Measurements from ENCODE around the gene CD7. TPM values are rescaled to one million over a fixed set of nuclear protein-coding genes. Genes with fewer than 3 reads are reported as not detected.

Gene CD7
- total RNA-seq, 1 donor from 2014 or later: 1.4 TPM

DNA sequence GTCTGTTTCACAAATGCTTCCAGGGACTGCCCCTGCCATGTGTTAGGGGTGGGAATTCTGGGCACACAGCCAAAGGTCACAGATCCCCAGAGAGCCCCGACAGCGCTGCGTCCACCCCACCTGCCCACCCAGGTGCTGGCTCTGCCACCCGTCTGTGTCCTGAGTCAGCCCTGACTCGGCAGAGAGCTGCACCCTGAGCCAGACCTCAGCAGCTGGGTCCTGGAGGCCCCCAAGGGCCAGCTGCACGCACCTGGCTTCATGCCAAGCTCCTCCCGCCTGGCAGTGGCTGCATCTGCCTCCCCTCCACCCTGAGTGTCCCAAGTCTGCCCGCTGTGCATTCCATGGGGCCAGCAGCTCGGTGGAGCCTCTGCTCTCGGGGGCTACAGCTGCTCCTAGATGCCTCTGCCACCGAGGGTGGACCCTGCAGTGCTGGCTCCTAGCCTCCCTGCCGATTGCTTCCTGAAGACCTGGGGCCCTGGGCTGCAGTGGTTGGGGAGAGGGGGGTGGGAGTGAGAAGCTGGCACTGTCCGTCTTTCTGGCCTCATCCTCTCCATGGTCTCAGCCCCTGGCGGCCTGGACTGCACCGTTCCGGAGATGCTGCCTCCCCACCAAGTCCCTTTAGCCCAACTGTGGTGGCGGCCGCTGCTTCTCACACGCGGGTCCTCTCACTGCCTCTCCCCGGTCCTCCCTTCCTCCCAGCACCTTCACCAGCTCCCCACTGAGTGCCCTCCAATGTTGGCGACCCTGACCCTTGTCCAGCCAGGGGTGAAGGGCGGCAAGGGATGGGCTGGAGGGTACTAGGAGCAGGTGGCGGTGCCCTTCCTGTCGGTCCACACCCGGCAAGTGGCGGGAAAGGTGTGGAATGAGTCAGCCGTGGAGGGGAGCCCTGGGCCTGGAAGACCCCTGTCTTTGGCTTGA, 13.2 kb upstream of the CD7 start:
- DNase-seq (ENCODE audit: extremely low spot score, unreplicated experiment): no peak
- Mint-ChIP-seq H3K27ac (no peak overlapping the region), H3K36me3 (no peaks in the 10 kb centered on the region), H3K4me1 (ENCODE audit: unreplicated experiment) (peaks cover 17% of the 10 kb centered on the region), H3K27me3 (peaks cover 11% of the 10 kb centered on the region), H3K9me3 (no peaks in the 10 kb centered on the region), H3K4me3 (peak overlapping the region; percentile 36)
- TF ChIP-seq, protein P1, sequence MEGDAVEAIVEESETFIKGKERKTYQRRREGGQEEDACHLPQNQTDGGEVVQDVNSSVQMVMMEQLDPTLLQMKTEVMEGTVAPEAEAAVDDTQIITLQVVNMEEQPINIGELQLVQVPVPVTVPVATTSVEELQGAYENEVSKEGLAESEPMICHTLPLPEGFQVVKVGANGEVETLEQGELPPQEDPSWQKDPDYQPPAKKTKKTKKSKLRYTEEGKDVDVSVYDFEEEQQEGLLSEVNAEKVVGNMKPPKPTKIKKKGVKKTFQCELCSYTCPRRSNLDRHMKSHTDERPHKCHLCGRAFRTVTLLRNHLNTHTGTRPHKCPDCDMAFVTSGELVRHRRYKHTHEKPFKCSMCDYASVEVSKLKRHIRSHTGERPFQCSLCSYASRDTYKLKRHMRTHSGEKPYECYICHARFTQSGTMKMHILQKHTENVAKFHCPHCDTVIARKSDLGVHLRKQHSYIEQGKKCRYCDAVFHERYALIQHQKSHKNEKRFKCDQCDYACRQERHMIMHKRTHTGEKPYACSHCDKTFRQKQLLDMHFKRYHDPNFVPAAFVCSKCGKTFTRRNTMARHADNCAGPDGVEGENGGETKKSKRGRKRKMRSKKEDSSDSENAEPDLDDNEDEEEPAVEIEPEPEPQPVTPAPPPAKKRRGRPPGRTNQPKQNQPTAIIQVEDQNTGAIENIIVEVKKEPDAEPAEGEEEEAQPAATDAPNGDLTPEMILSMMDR (conservative IDR thresholded peaks at IDR 0.05): no peak

DNA sequence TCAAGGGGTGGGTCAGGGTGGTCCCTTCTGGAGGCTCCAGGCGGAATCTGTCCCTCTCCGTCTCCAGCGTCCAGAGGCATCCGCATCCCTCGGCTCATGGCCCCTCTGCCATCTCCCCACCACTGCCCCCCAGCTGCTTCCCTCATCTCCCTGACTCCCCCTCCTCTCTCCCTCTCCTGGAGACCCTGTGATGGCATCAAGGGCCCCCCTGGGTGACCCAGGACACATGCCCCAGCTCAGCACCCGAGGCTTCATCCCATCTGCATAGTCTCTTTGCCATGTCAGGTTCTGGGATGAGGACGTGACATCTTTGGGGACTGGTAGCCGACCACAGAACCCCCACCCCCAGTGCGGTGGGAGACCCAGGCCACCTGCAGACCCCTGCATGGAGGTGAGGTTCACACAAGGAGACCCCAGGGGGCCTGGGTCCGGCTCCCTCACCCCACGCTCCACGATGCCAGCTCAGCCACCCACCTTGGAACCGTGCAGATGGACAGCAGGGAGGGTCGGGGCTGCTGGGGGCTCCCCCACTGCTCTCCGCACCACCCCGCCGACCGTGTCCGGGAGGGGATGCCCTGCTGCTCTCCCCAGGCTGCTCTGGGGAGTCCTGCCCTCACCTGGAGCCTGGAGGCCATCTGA, 12.4 kb upstream of the CD7 start:
- DNase-seq (ENCODE audit: extremely low spot score, unreplicated experiment): no peak
- Mint-ChIP-seq H3K4me1 (ENCODE audit: unreplicated experiment) (peaks cover 10% of the 10 kb centered on the region), H3K9me3 (no peaks in the 10 kb centered on the region), H3K4me3 (no peak overlapping the region), H3K36me3 (no peaks in the 10 kb centered on the region), H3K27ac (no peak overlapping the region), H3K27me3 (peaks cover 5% of the 10 kb centered on the region)
- TF ChIP-seq, protein P1 (conservative IDR thresholded peaks at IDR 0.05): no peak

DNA sequence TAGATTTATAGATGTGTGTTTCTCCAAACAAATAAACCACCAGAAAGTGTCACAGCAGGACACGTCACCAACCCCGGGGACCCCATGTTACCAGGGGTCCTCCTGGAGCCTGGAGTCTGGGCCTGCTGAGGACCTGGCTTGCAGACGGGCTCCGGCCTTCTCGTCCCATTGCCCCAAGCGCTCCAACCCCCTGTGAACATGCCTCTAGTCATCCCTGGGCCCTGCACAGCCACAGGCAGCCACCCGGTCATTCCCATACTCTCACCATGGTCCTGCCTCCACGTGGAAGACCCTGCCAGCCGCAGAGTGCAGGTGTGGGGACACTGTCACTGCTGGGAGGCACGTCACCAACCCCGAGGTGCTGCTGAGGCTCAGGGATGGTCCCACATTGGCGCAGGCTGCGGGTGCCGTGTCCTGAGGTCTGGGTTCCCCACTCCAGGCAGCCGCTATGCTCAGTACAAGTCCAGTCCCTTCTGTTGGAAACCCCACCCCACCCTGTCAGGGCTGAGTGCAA, 11.6 kb upstream of the CD7 start:
- no peak for DNase-seq (ENCODE audit: extremely low spot score, unreplicated experiment)
- Mint-ChIP-seq H3K4me3 (no peak overlapping the region), H3K27ac (peak overlapping the region; percentile 48), H3K4me1 (ENCODE audit: unreplicated experiment) (peaks cover 10% of the 10 kb centered on the region), H3K27me3 (peaks cover 5% of the 10 kb centered on the region), H3K9me3 (no peaks in the 10 kb centered on the region), H3K36me3 (no peaks in the 10 kb centered on the region)
- TF ChIP-seq, protein P1 (conservative IDR thresholded peaks at IDR 0.05): no peak

DNA sequence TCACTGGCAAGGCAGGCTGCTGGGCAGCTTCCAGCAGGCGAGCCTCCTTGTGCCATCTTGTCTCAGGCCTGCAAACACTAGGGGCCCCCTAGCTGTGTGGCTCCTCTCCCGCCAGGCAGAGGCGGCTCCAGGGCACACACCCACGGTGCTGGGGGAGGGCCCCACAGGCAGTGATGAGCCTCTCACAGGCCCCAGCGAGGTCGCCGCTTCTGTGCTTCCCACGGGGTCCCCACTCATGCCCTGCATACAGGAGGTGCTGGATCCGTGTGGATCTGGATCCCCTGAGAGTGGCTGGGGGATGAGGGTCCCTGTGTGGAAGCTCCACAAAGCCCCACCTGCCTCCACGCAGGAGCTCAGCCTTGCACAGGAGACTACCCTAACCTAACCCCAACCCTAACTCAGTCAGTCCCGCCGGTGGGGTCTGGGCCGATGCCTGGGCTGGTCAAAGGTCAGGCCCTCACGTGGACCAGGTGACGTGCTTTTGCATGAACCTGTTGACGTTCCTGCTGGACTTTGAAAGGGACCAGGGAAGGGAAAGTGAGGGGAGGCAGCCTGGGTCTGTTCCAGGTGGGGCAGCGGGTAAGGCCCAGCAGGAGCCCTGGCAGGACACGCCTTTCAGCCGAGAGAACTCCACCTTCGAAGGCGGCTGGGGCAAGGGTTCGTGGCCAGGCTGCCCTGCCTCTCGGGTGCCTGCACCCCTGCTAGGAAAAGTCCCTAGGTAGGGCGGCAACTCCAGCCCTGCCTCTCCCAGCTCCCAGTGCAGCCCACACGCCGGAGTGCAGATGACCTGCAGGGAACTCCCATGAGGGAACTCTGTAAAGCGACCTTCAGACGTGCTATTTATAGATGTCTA, 11.0 kb upstream of the CD7 start:
- TF ChIP-seq, protein P1 (conservative IDR thresholded peaks at IDR 0.05): no peak
- Mint-ChIP-seq H3K36me3 (no peaks in the 10 kb centered on the region), H3K4me1 (ENCODE audit: unreplicated experiment) (peaks cover 10% of the 10 kb centered on the region), H3K9me3 (no peaks in the 10 kb centered on the region), H3K4me3 (no peak overlapping the region), H3K27me3 (peaks cover 5% of the 10 kb centered on the region), H3K27ac (peak overlapping the region; percentile 48)
- DNase-seq (ENCODE audit: extremely low spot score, unreplicated experiment): no peak

DNA sequence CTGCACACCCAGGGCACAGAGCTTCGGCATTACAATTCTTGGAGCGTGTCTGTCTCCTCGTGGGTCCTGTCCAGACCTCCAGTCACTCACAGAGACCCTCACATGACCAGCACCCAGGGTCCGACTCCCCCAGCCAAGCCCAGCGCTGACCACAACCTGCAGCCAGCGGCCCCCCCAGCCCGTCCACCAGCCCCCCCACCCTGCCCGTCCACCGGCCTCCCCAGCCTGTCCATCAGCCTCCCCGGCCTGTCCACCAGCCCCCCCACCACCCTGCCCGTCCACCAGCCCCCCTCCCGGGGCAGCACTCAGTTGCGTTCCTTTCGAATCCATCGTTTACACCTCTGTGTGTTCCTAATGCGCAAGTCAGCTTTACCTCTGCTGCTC, 10.3 kb upstream of the CD7 start:
- Mint-ChIP-seq H3K27me3 (peaks cover 2% of the 10 kb centered on the region), H3K4me3 (no peak overlapping the region), H3K27ac (peak overlapping the region; percentile 29)

More for the DNA sequence above, 10.3 kb upstream of the CD7 start:
- H3K4me1 Mint-ChIP-seq (ENCODE audit: unreplicated experiment): peaks cover 6% of the 10 kb centered on the region
- TF ChIP-seq, protein P1 (conservative IDR thresholded peaks at IDR 0.05): no peak
- no peak for DNase-seq (ENCODE audit: extremely low spot score, unreplicated experiment)
- H3K36me3 Mint-ChIP-seq: no peaks in the 10 kb centered on the region
- no peaks in the 10 kb centered on the region for H3K9me3 Mint-ChIP-seq

Data from type B pancreatic cell (in vitro differentiated cells).